ENCODE data around the gene HMCN1.

GRCh38 chr1:185811073-185811709 lies 77.0 kb downstream of the HMCN1 start:
- no peak for TF ChIP-seq BHLHE40 (IDR thresholded peaks at IDR 0.05; ENCODE audit: borderline replicate concordance)
- TF ChIP-seq L3MBTL2 (conservative IDR thresholded peaks at IDR 0.05) = no peak
- no peak for TF ChIP-seq SP1 (IDR thresholded peaks at IDR 0.05)
